ENCODE measurements around the gene PLXNB3. TPM values are rescaled to one million over a fixed set of nuclear protein-coding genes. Genes with fewer than 3 reads are reported as not detected.

The PLXNB3 gene
- polyA plus RNA-seq, 1 donor from 2014 or later: 0.48 TPM

GRCh38 chrX:153799326-153799725 is 35.3 kb downstream of the PLXNB3 start:
- H3K27me3 ChIP-seq (ENCODE audit: insufficient read depth, low read depth, low read length): no peaks in the 10 kb centered on the region
- no peak overlapping the region for H2AFZ ChIP-seq (ENCODE audit: low read depth, low read length)
- peaks cover 21% of the 10 kb centered on the region for H3K79me2 ChIP-seq (replicated peaks; ENCODE audit: insufficient read depth, low read length)
- no peaks in the 10 kb centered on the region for H3K9me3 ChIP-seq (ENCODE audit: low read length)
- no peak overlapping the region for H3K9ac ChIP-seq (ENCODE audit: low read length)
- no peak overlapping the region for H3K4me3 ChIP-seq (ENCODE audit: low read length)
- TF ChIP-seq REST (IDR thresholded peaks at IDR 0.05; ENCODE audit: borderline replicate concordance): no peak
- TF ChIP-seq TAF1 (IDR thresholded peaks at IDR 0.05; ENCODE audit: low read depth): no peak
- TF ChIP-seq, protein P1, sequence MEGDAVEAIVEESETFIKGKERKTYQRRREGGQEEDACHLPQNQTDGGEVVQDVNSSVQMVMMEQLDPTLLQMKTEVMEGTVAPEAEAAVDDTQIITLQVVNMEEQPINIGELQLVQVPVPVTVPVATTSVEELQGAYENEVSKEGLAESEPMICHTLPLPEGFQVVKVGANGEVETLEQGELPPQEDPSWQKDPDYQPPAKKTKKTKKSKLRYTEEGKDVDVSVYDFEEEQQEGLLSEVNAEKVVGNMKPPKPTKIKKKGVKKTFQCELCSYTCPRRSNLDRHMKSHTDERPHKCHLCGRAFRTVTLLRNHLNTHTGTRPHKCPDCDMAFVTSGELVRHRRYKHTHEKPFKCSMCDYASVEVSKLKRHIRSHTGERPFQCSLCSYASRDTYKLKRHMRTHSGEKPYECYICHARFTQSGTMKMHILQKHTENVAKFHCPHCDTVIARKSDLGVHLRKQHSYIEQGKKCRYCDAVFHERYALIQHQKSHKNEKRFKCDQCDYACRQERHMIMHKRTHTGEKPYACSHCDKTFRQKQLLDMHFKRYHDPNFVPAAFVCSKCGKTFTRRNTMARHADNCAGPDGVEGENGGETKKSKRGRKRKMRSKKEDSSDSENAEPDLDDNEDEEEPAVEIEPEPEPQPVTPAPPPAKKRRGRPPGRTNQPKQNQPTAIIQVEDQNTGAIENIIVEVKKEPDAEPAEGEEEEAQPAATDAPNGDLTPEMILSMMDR (IDR thresholded peaks at IDR 0.05; ENCODE audit: poor library complexity, severe bottlenecking): no peak
- TF ChIP-seq RAD21 (conservative IDR thresholded peaks at IDR 0.05): no peak
- TF ChIP-seq SMC3 (conservative IDR thresholded peaks at IDR 0.05; ENCODE audit: poor library complexity): no peak
- no peak overlapping the region for H3K4me2 ChIP-seq (ENCODE audit: low read length)
- no peak overlapping the region for H3K27ac ChIP-seq (ENCODE audit: low read length)
- no peaks in the 10 kb centered on the region for H3K36me3 ChIP-seq (ENCODE audit: insufficient read depth, low read length)
- H3K9me2 ChIP-seq (ENCODE audit: insufficient read depth, low read length): no peaks in the 10 kb centered on the region
- H4K20me1 ChIP-seq (ENCODE audit: insufficient read depth): no peaks in the 10 kb centered on the region
- no peaks in the 10 kb centered on the region for H3F3A ChIP-seq (ENCODE audit: insufficient read depth, low read length, poor library complexity, severe bottlenecking)

GRCh38 chrX:153800177-153800722 is 36.2 kb downstream of the PLXNB3 start:
- Histone ChIP-seq H3K4me2 (ENCODE audit: low read length) (no peak overlapping the region), H3K27ac (ENCODE audit: low read length) (no peak overlapping the region), H2AFZ (ENCODE audit: low read depth, low read length) (no peak overlapping the region), H3F3A (ENCODE audit: insufficient read depth, low read length, poor library complexity, severe bottlenecking) (no peaks in the 10 kb centered on the region), H3K9me3 (ENCODE audit: low read length) (no peaks in the 10 kb centered on the region), H3K79me2 (replicated peaks; ENCODE audit: insufficient read depth, low read length) (peaks cover 18% of the 10 kb centered on the region), H4K20me1 (ENCODE audit: insufficient read depth) (no peaks in the 10 kb centered on the region), H3K36me3 (ENCODE audit: insufficient read depth, low read length) (no peaks in the 10 kb centered on the region), H3K9me2 (ENCODE audit: insufficient read depth, low read length) (no peaks in the 10 kb centered on the region), H3K27me3 (ENCODE audit: insufficient read depth, low read depth, low read length) (no peaks in the 10 kb centered on the region), H3K4me3 (ENCODE audit: low read length) (no peak overlapping the region), H3K9ac (ENCODE audit: low read length) (no peak overlapping the region)
- TF ChIP-seq TAF1 (IDR thresholded peaks at IDR 0.05; ENCODE audit: low read depth) (no peak), RAD21 (conservative IDR thresholded peaks at IDR 0.05) (no peak), EZH2 (IDR thresholded peaks at IDR 0.05; ENCODE audit: borderline replicate concordance, insufficient read depth, low read length, poor library complexity, severe bottlenecking) (no peak), REST (IDR thresholded peaks at IDR 0.05; ENCODE audit: borderline replicate concordance) (no peak), EP300 (conservative IDR thresholded peaks at IDR 0.05; ENCODE audit: poor library complexity, severe bottlenecking) (no peak), MXI1 (conservative IDR thresholded peaks at IDR 0.05; ENCODE audit: poor library complexity, severe bottlenecking) (no peak), POLR2AphosphoS5 (IDR thresholded peaks at IDR 0.05) (no peak), SMC3 (conservative IDR thresholded peaks at IDR 0.05; ENCODE audit: poor library complexity) (no peak)
- TF ChIP-seq, protein P1 (IDR thresholded peaks at IDR 0.05; ENCODE audit: poor library complexity, severe bottlenecking): no peak

Measured in neural cell (in vitro differentiated cells).